Activated CD4-positive, alpha-beta T cell treated with anti-CD3 and anti-CD28 coated beads, Interleukin-2, amount 50 U/mL, for 24 hours (primary cell): ENCODE data around the gene UBE2Q2.

Experiments used
- DNase-seq, 2 donors: peaks; one replicate each; pipeline ENCODE4 v3.0.0-alpha.2; 2020; ENCODE audit warnings: low read depth in 1 of 2, low spot score in 1 of 2

UBE2Q2 gene

DNA sequence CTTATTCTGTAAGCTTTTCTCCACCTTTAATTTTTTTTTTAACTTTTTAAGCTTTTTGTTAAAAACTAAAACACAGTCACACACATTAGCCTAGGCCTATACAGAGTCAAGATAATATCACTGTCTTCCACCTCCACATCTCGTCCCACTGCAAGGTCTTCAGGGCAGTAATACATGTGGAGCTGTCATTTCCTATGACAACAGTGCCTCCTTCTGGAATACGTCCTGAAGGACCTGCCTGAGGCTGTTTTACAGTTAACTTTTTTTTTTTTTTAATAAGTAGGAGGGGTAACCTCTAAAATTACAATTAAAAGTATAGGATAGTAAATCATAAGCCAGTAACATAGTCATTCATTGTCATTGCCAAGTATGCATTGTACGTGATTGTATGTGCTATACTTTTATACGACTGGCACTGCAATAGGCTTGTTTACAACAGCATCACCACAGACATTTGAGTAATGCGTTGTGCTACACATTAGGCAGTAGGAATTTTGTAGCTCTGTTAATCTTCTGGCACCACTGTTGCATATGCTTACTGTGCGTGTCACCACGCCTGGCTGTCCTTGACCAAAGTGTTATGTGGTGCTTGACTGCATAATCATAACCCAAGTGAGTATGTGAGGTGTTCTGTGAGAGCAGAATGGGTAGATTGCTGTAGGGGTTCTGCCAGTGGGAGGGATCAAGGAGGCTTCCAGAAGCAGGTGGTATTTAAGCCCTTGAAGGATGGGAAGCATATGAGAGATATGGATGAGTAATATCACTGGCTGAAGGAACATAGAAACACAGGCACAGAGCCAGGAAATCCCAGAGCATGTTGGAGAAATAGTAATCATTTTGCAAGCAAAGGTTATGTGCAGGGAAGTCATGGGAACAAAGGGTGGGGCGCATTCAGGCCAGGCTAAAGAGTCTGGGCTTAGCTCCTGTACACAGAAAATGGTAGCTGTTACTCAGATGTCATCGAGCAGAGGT is 78.8 kb downstream of the UBE2Q2 start:
- no peak for DNase-seq

DNA sequence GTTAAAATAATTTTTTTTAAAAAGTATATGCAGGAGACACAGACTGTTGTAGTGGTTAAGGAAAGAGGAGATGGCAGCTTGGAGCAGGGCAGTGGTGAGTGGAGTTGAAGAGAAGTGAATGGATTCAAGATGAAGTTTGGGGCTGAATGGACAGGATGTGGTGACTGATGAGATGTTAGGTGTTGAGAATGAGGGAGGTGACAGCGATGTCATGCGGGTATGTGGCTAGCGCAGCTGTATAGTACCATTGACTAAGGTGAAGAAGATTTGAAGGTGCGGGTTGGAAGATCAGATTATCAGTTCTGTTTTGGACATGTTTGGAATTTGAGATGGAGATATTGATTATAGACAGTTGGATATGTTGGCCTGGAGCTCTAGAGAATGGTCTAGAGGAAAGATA is 80.5 kb downstream of the UBE2Q2 start:
- no peak for DNase-seq

DNA sequence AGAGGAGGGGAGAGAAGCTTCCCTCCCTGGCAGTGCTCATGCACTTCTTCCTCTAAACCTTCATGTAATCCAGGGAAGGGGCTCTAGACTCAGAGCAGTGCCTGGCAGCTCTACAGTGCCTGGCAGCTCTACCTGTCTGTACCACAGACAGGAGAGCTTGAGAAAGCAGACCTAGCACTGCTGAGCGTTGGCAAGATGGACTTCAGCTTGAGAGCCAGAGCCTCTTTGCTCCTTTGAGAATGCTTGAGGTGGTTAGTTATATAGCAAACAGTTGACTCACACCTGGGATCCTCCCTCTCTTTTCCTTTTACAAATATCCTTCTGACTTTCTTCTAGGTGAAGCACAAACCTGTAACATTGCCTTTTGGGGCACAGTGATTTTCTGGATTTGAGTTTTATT is 81.3 kb downstream of the UBE2Q2 start:
- DNase-seq, result no peak

DNA sequence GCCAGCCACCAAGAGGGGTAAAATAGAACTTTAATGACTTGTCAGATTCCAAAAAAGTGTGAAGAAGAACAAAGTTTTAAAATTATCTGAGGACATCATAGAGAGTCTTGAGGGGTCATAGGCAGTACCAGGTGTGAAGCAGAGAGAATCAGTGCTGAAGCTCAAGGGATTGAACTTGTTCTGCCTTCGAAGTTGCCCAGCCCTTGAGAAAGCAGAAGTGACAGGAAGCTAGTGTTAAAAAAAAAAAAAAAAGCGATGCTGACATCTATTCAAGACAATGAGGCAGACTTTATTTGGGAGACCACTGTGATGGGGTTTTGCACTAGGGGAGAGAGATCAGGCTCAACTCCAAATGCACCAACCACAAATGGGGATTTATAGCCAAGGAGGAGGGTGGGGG is 82.2 kb downstream of the UBE2Q2 start:
- no peak for DNase-seq

DNA sequence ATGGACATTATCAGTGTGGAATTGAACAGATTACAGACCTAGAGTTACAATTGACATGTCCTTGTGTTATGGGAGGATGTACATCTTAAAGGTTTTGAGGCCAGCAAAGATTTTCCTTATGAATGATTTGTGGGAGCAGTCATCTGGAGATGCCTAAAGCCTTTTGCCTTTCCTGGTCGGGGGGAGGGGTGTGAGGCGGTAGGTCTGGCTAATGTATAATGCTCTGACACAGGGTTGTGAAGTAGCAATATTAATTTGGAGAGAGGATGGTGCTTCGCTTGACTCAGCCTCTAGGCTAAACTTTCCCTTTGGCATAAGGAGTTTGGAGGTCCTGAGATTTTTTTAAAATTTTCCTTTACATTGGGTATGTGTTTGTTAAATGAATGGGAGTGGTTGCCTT is 83.7 kb downstream of the UBE2Q2 start:
- DNase-seq, result no peak

DNA sequence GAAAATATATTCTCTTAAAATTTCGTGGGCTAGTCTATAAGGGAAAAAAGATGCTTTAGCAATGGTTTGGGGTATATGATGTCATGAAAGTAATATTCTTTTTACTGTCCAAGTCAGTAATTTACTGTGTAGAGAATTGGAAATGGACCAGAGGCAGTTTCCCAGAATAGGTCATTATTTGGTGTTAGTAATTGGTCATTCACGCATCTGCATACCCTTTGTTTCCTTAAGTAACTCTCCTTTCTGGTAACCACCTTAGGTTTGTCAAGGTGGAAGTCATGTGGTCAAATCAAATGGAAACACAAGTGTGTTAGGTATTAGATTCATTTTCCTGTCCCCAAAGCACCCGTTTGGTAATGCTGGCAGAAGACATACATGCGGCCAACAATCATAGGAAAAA is 84.4 kb downstream of the UBE2Q2 start:
- DNase-seq, result no peak

DNA sequence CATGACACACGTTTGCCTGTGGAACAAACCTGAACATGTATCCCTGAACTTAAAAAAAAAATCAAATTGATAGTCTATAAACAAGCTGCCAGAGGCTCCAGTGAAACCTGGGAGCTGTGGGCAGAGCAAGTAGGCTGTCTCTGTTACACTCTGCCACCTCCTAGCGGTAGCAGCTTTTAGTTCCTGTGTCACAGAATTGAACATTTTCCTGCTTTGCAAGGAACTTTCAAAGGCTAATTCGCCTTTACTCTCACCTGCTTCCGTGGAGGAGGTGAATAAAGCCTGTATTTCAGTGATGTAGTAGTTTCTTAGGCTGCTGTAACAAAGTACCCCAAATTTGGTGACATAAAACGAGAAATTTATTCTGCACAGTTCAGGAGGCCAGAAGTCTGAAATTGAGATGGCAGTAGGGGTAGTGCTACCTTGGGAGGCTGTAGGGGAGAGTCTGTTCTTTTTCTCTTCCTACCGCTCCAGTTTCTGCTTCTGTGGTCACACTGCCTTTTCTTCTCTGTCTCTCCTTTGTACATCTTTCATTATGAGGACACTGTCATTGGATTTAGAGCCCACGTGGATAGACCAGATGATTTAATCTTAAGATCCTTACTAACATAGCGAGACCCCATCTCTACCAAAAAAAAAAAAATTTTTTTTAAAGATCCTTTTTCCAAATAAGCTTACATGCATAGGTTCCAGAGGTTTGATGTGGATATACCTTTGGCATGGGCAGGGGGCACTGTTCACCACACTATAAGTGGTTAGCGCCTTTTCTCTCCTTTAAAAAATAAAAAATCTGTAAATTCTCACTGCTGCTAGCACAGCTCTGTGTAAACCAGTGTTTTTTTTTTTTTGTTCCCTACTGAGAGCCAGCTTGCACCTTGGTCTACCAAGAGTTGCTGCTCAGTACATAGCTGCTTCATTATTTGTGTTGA is 85.7 kb downstream of the UBE2Q2 start:
- no peak for DNase-seq

DNA sequence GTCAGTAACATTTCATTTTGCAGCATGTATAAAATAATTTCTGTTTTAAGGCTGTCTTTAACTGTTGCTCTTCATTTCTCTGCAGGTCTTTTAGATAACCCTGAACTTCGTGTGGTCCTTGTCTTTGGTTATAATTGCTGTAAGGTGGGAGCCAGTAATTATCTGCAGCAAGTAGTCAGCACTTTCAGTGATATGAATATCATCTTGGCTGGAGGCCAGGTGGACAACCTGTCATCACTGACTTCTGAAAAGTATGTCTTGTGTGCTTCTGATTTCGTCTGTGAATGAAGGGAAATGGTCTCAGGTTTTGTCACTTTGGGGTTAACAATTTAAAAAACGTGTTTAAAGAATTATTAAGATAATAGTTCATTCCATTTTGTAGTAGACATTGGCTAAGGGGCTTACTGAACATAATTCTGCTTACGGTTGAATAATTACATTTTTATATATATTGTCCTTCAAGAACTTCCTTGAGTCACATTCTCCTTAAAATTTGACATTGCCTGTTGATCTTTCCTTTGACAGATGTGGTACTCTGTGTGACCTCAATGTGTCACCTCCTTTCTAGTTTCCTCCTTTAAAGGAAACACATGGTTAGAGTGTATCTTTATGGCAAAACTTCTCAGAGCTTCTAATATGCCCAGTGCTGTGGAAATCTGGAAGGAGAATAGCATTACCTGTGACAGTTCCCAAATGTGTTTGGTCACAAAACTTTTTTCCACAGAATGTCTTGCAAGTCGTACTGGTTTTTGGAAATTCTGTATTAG is 86.7 kb downstream of the UBE2Q2 start:
- DNase-seq, result no peak

DNA sequence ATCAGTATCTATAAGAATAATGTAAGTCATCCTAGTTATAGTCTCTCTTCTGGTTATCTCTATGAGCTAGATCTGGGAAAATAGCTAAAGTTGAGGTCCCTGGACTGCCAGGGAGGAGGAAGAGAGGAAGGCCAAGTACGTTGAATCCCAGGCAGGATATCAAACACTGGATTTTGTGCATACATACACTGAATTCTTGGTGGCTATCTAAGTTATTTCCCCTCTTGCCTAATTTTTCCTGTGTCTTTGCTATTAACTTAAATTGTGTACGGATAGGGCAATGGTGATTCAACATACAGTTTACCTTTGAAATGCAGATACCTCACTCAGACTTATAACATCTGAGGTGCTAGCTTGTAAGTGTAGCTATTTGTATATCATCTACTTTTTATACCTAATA is 87.6 kb downstream of the UBE2Q2 start:
- no peak for DNase-seq

DNA sequence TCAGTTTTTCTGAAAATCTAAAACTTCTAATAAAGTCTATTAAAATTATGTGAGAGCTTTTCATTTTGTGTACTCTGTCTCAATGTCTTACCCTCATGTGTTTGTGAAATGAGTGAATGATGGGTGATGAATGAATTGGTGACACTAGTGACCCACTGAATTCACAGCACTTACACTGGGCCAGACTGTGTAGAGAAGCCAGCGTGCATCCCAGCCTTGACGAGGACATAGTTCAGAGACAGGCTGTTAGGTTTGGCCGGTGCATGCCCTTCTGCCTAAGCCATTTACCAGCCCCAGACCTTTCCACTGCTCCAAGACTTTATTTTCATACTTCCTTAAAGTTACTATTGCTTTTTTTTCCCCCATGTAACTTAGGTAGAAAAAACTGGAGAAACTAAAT is 99.2 kb downstream of the UBE2Q2 start:
- no peak for DNase-seq

DNA sequence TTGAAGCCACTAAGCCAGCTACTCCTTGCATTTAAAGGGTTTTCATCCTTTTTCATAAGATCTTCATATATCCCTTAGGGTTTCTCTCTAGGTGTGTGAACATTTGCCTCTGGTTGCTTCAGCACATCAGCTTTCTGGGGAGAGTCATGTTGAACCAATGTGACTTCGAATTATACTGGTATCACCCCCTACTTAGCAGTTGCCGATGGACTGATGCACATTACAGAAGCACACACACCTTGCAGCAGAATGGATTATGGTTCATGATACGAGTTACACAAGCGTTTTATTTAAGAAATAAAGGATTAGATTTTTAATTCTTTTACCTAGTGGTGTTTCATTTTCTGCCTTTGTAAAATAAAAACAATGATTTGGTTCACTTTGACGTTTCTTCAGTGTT is 100.0 kb downstream of the UBE2Q2 start:
- DNase-seq, result no peak

DNA sequence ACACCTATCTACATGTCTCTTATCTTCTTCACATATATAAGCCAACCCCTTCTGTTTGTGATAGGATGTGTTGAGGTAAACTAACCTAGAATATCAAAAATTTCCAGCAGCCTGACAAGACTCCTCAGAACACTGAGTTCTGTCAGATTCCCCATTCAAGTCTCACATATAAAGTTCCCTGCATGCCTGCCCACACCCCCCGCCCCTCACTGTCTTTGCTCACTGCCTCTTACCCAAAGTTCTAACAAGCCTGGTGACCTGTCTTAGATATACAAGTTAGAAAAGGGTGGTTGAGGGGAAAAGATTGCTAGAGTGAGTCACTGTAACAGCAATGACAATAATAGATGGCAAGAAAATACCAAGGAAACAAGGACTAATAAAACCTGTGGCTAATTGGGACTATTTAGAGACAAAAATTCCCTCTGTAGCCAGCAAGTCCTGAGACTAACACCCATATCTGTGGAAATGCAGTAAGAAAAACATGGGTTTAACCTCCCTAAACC is 100.5 kb downstream of the UBE2Q2 start:
- no peak for DNase-seq

DNA sequence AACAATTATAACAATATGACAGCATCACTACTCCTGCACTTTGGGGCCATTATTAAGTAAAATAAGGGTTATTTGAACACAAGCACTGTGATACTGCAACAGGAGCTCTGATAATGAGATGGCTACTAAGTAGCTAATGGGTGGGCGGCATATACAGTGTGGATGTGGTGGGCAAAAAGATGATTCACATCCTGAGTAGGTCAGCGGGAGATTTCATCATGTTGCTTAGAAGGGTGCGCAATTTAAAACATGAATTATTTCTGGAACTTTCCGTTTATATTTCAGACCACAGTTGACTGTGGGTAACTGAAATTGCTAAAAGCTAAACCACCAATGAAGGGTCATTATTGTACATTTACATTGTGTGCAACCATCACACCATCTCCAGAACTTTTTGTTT is 102.7 kb downstream of the UBE2Q2 start:
- no peak for DNase-seq

DNA sequence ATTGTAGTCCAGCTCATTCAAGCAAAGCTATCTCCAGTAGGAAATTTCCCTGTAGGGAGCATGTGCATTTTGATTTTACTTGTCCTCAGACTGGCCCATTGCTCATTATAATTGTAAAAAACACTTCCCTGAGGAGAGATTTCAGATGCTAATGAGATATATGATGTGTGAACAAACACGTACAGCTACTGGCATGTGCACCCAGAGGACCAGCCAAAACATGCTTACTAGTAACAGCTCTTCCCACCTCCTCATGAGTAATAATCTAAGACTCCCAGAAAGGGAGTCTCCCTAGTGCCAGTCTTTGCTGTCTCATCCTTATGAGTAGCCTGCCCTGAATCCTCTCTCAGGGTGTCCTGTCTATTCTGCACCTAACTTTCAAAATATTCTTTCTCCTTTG is 103.8 kb downstream of the UBE2Q2 start:
- DNase-seq, result no peak

DNA sequence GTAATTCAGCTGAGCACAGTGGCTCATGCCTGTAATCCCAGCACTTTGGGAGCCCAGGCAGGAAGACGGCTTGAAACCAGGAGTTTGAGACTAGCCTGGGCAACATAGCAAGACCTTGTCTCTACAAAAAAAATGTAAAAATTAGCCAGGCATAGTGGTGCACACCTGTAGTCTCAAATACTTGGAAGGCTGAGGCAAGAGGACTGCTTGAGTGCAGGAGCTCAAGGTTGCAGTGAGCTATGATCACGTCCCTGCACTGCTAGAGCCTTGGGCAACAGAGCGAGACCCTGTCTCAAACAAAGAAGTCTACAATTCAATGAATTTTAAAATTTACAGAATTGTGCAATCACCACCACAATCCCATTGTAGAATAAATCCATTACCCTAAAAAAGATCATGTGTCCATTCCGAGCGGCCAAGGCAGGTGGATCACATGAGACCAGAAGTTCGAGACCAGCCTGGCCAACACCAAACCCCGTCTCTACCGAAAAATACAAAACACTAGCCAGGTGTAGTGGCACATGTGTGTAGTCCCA is 105.6 kb downstream of the UBE2Q2 start:
- no peak for DNase-seq
